WTC11 (cell line): ENCODE measurements around the gene SLC25A48.

Experiments
- ATF1 ChIP-seq: sonication (generic); formaldehyde crosslinking; IDR thresholded peaks from 2 replicates; pipeline ENCODE4 v1.8.1; 2023; ENCODE audit warnings: mild to moderate bottlenecking, moderate library complexity, missing genetic modification reagents
- CTCF ChIP-seq: fragments of 200-600 bp; IDR thresholded peaks from 2 replicates; pipeline ENCODE4 v1.8.0; 2022; ENCODE audit warnings: antibody characterized with exemption
- E2F4 ChIP-seq: sonication (generic); formaldehyde crosslinking; IDR thresholded peaks from 2 replicates; pipeline ENCODE4 v1.8.1; 2022; ENCODE audit warnings: low read depth, mild to moderate bottlenecking, moderate library complexity, missing genetic modification reagents, borderline replicate concordance
- KAT7 ChIP-seq: sonication (generic); formaldehyde crosslinking; IDR thresholded peaks from 2 replicates; pipeline ENCODE4 v1.8.1; 2023; ENCODE audit warnings: missing genetic modification reagents, mild to moderate bottlenecking, borderline replicate concordance
- MAX ChIP-seq: sonication (generic); formaldehyde crosslinking; IDR thresholded peaks from 2 replicates; pipeline ENCODE4 v1.8.0; 2022; ENCODE audit warnings: mild to moderate bottlenecking, missing genetic modification reagents
- MYBL2 ChIP-seq: sonication (generic); formaldehyde crosslinking; IDR thresholded peaks from 2 replicates; pipeline ENCODE4 v1.8.1; 2023; ENCODE audit warnings: mild to moderate bottlenecking, moderate library complexity, missing genetic modification reagents
- NR2C2 ChIP-seq: sonication (generic); formaldehyde crosslinking; IDR thresholded peaks from 2 replicates; pipeline ENCODE4 v1.8.0; 2022; ENCODE audit warnings: mild to moderate bottlenecking, missing genetic modification reagents
- SMAD3 ChIP-seq: sonication (generic); formaldehyde crosslinking; IDR thresholded peaks from 2 replicates; pipeline ENCODE4 v1.8.0; 2022; ENCODE audit warnings: missing genetic modification reagents, mild to moderate bottlenecking, borderline replicate concordance
- ZNF512 ChIP-seq: sonication (generic); formaldehyde crosslinking; IDR thresholded peaks from 2 replicates; pipeline ENCODE4 v1.8.1; 2022; ENCODE audit warnings: missing genetic modification reagents, borderline replicate concordance
- TF ChIP-seq, protein P1 (sequence below): sonication (generic); formaldehyde crosslinking; IDR thresholded peaks from 2 replicates; pipeline ENCODE4 v1.8.0; 2023; ENCODE audit warnings: missing genetic modification reagents, mild to moderate bottlenecking, borderline replicate concordance

GRCh38 chr5:135800656-135801055 lies 33.8 kb upstream of the SLC25A48 start:
- TF ChIP-seq ATF1 (CRISPR knock-in tag) (no peak), ZNF512 (CRISPR knock-in tag) (no peak), E2F4 (CRISPR knock-in tag) (no peak), CTCF (no peak), SMAD3 (CRISPR knock-in tag) (no peak), MYBL2 (CRISPR knock-in tag) (no peak), MAX (CRISPR knock-in tag) (no peak), NR2C2 (no peak), KAT7 (CRISPR knock-in tag) (no peak)
- TF ChIP-seq, protein P1, sequence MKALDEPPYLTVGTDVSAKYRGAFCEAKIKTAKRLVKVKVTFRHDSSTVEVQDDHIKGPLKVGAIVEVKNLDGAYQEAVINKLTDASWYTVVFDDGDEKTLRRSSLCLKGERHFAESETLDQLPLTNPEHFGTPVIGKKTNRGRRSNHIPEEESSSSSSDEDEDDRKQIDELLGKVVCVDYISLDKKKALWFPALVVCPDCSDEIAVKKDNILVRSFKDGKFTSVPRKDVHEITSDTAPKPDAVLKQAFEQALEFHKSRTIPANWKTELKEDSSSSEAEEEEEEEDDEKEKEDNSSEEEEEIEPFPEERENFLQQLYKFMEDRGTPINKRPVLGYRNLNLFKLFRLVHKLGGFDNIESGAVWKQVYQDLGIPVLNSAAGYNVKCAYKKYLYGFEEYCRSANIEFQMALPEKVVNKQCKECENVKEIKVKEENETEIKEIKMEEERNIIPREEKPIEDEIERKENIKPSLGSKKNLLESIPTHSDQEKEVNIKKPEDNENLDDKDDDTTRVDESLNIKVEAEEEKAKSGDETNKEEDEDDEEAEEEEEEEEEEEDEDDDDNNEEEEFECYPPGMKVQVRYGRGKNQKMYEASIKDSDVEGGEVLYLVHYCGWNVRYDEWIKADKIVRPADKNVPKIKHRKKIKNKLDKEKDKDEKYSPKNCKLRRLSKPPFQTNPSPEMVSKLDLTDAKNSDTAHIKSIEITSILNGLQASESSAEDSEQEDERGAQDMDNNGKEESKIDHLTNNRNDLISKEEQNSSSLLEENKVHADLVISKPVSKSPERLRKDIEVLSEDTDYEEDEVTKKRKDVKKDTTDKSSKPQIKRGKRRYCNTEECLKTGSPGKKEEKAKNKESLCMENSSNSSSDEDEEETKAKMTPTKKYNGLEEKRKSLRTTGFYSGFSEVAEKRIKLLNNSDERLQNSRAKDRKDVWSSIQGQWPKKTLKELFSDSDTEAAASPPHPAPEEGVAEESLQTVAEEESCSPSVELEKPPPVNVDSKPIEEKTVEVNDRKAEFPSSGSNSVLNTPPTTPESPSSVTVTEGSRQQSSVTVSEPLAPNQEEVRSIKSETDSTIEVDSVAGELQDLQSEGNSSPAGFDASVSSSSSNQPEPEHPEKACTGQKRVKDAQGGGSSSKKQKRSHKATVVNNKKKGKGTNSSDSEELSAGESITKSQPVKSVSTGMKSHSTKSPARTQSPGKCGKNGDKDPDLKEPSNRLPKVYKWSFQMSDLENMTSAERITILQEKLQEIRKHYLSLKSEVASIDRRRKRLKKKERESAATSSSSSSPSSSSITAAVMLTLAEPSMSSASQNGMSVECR (CRISPR knock-in tag) = no peak
